Esophagus muscularis mucosa (tissue), 2 donors: Measurements from ENCODE around the gene GUCA1C.

Experiments
- EP300 ChIP-seq: sonication (generic); formaldehyde crosslinking; IDR thresholded peaks from one replicate; pipeline ENCODE4 v1.6.1; 2017; ENCODE audit warnings: antibody characterized with exemption
- POLR2A ChIP-seq: fragments of 450-650 bp; IDR thresholded peaks from one replicate; pipeline ENCODE4 v1.6.1; 2017; ENCODE audit warnings: antibody characterized with exemption, moderate library complexity, mild to moderate bottlenecking, low read depth

DNA sequence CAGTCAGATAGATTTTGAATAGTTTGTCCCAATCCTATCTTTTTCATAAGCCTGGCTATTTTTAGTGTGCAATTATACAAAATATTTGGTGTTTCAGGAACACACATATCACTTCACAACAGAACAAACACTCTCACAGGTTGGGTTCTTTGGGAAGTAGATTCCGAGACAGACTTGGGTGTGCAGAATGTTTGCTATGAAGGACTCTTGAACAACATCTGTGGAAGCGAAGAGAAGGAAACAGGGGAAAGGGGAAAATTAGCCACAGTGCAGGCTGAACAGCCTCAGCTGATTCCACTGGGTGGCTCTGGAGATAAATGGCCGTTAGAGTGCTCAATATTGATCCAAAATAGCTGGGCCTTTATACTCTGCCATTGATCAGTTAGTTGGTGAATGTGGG is 61.8 kb downstream of the GUCA1C start:
- TF ChIP-seq POLR2A (no peak), EP300 (no peak)
